HepG2 (cell line): Measurements from ENCODE around the gene DNAJB8. TPM values are rescaled to one million over a fixed set of nuclear protein-coding genes. Genes with fewer than 3 reads are reported as not detected.

ENCODE experiments used
- ATAC-seq: fragments of 200-7000 bp; cut with Tn5 transposase; 3 replicates; pipeline ENCODE4 v1.9.1; 2020; ENCODE audit warnings: mild to moderate bottlenecking, moderate library complexity
- BruUV-seq: library from RNA; stranded (reverse); fragments of 400-500 nt; replicated peaks from 2 replicates; lab custom pipeline; 2021; lab: Mats Ljungman, UMichigan
- CTCF ChIA-PET: fragments of 300-600 bp; formaldehyde crosslinking; extraction: SDS; loops from one replicate; lab custom pipeline; 2021; ENCODE audit warnings: low total read pairs, inconsistent platforms, low intra/inter-chr PET ratio; lab: Yijun Ruan, JAX
- POLR2A ChIA-PET: fragments of 350-600 bp; sonication (Branson Sonifier 250); formaldehyde crosslinking; loops from one replicate; lab custom pipeline; 2020; ENCODE audit warnings: antibody characterized with exemption, inconsistent platforms; lab: Yijun Ruan, JAX
- DNase-seq: peaks from one replicate; pipeline ENCODE4 v3.0.0-alpha.2; 2015; ENCODE audit warnings: low spot score
- FAIRE-seq: peaks from 3 replicates; lab custom pipeline; 2011; peaks lifted over from hg19 to GRCh38; lab: Jason Lieb, UNC
- H2AFZ ChIP-seq: one replicate; pipeline ENCODE4 v1.6.1; 2011; ENCODE audit warnings: low read length, inconsistent platforms
- H3K27ac ChIP-seq: fragments of 300-600 bp; 3 replicates; pipeline ENCODE4 v1.8.0; 2011; ENCODE audit warnings: mixed run types, mild to moderate bottlenecking, mixed read lengths, low read length, inconsistent platforms; ENCODE audit not compliant: insufficient read depth; ENCODE audit errors: extremely low read length
- H3K27me3 ChIP-seq, 2 experiments: fragments of 200-600 bp in 1 of 2; 2 replicates in 1 of 2; 3 replicates in 1 of 2; pipeline versions ENCODE4 v1.6.0 to v1.8.0; 2011; ENCODE audit warnings: low read length in 2 of 2, mild to moderate bottlenecking in 2 of 2, moderate library complexity in 2 of 2, inconsistent platforms in 1 of 2; ENCODE audit not compliant: insufficient read depth in 2 of 2, control insufficient read depth in 1 of 2
- H3K36me3 ChIP-seq, 2 experiments: fragments of 200-600 bp in 1 of 2; replicated peaks in 1 of 2; 2 replicates in 1 of 2; 3 replicates in 1 of 2; pipeline versions ENCODE4 v1.5.1 to v1.8.0; 2011; ENCODE audit warnings: low read length in 2 of 2, inconsistent platforms in 1 of 2; ENCODE audit not compliant: insufficient read depth in 2 of 2, control insufficient read depth in 1 of 2
- H3K4me1 ChIP-seq: 2 replicates; pipeline ENCODE4 v1.5.1; 2012; ENCODE audit warnings: low read length, inconsistent platforms; ENCODE audit not compliant: insufficient read depth
- H3K4me2 ChIP-seq: 2 replicates; pipeline ENCODE4 v1.6.0; 2011; ENCODE audit warnings: low read depth, low read length, inconsistent platforms
- H3K4me3 ChIP-seq, 3 experiments: fragments of 200-600 bp in 1 of 3; sonication (generic), shearing (Covaris generic) in 1 of 3; replicated peaks in 1 of 3; 2 replicates each; pipeline ENCODE4 v1.5.1; 2011 to 2016; ENCODE audit warnings: low read length in 3 of 3, inconsistent platforms in 2 of 3, low read depth in 2 of 3, mild to moderate bottlenecking in 2 of 3, control low read depth in 1 of 3, mixed read lengths in 1 of 3; ENCODE audit not compliant: insufficient read depth in 1 of 3
- H3K79me2 ChIP-seq: one replicate; pipeline ENCODE4 v1.6.1; 2011; ENCODE audit warnings: low read length, inconsistent platforms; ENCODE audit not compliant: insufficient read depth
- H3K9ac ChIP-seq: 2 replicates; pipeline ENCODE4 v1.6.0; 2011; ENCODE audit warnings: mild to moderate bottlenecking, low read depth, low read length, inconsistent platforms; ENCODE audit not compliant: insufficient read depth
- H3K9me3 ChIP-seq: 2 replicates; pipeline ENCODE4 v1.5.1; 2012; ENCODE audit warnings: mild to moderate bottlenecking, low read length
- H4K20me1 ChIP-seq: 2 replicates; pipeline ENCODE4 v1.6.0; 2011; ENCODE audit warnings: inconsistent platforms, mild to moderate bottlenecking, low read length, moderate library complexity; ENCODE audit not compliant: insufficient read depth
- FOSL1 ChIP-seq: sonication (generic); formaldehyde crosslinking; IDR thresholded peaks from 2 replicates; pipeline ENCODE4 v1.9.0; 2021; ENCODE audit warnings: missing genetic modification reagents, borderline replicate concordance
- MED8 ChIP-seq: sonication (generic); formaldehyde crosslinking; IDR thresholded peaks from 2 replicates; pipeline ENCODE4 v1.8.1; 2023; ENCODE audit warnings: mild to moderate bottlenecking, missing genetic modification reagents; ENCODE audit not compliant: insufficient replicate concordance
- ZNF33A ChIP-seq: sonication (generic); formaldehyde crosslinking; IDR thresholded peaks from 2 replicates; pipeline ENCODE4 v1.5.1; 2020; ENCODE audit warnings: missing genetic modification reagents, mild to moderate bottlenecking, moderate library complexity, borderline replicate concordance
- ZNF367 ChIP-seq: sonication (generic); formaldehyde crosslinking; IDR thresholded peaks from 2 replicates; pipeline ENCODE4 v1.4.0; 2020; ENCODE audit warnings: missing genetic modification reagents, borderline replicate concordance
- ZNF776 ChIP-seq: sonication (generic); formaldehyde crosslinking; IDR thresholded peaks from 2 replicates; pipeline ENCODE4 v1.4.0; 2020; ENCODE audit warnings: mild to moderate bottlenecking, missing genetic modification reagents
- WGBS: methylation state at CpG from one replicate; pipeline ENCODE4 v1.1.6; 2017; ENCODE audit warnings: low lambda C conversion rate; 5-methylcytosine and 5-hydroxymethylcytosine counted together
- in situ Hi-C: cut with HindIII; loops from 2 replicates; pipeline ENCODE4 v1.10.0; 2017; ENCODE audit warnings: low pct_unique_long_range_greater_than_20kb; ENCODE audit not compliant: extremely low pct_ligation_motif_present
- intact Hi-C: fragments of 100-400 bp; cut with micrococcal nuclease; formaldehyde crosslinking; loops from one replicate; pipeline ENCODE4 v1.10.0; 2022; ENCODE audit not compliant: unreplicated experiment
- polyA plus RNA-seq, 8 experiments: library from polyadenylated mRNA; depleted of rRNA in 3 of 8; stranded (reverse) in 7 of 8; unstranded in 1 of 8; fragments of >200 nt; fragmentation: Illumina TruSeq in 4 of 8; extraction: Trizol in 4 of 8; gene quantifications; 2 replicates each; pipeline versions ENCODE4 v1.2.1 to v1.2.3, GENCODE V29; 2011 to 2016; ENCODE audit warnings: low read depth in 4 of 8, missing spikeins in 1 of 8, mixed read lengths in 1 of 8; ENCODE audit not compliant: insufficient read depth in 1 of 8
- total RNA-seq, 5 experiments: library from RNA; depleted of rRNA; stranded (reverse); fragments of >200 nt; fragmentation: Illumina TruSeq; extraction: Trizol; gene quantifications; 2 replicates each; pipeline ENCODE4 v1.2.3, GENCODE V29; 2016; ENCODE audit warnings: low read depth in 1 of 5
- TF ChIP-seq, protein P1 (sequence below): sonication (generic); formaldehyde crosslinking; IDR thresholded peaks from 2 replicates; pipeline ENCODE4 v1.8.1; 2023; ENCODE audit warnings: mild to moderate bottlenecking, missing genetic modification reagents

Gene DNAJB8
- total and polyA plus RNA-seq, 2 of the 13 experiments (the other 11 are each of a cell fraction or from before 2014, with no cell fraction given), result not detected

DNA sequence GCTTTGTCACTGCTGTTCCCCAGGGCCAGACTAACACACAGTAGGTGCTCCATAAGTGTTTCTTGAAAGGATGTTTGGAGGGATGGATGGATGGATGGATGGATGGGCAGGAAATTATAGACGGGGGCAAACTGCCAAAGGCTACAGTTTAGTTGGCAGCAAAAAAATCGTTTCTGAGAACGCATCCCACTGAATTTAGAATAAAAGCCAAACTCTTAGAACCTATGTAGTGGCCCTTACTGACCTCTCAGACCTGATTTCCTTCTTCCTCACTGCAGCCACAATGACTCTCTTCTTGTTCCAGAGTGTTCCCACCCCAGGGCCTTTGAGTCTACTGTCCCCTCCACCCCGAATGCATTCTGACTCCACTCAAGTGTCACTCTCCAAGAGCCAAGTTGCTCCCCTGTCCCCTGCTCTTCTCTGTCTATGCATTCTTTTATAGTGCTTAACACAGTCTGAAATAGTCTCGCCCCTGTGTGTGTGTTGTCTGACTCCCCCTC lies 31.5 kb upstream of the DNAJB8 start:
- H3K4me2 ChIP-seq, result no peak overlapping the region
- H3K27ac ChIP-seq, result no peak overlapping the region
- CTCF ChIA-PET, result interaction anchor here (0.7 to 1.9 kb wide), 4 partner anchors 72 to 403 kb away, joined by 3 to 10 read pairs (median 6); no protein-coding TSS in a partner anchor
- no peak overlapping the region for H3K4me3 ChIP-seq
- POLR2A ChIA-PET, result no interaction called here
- no peaks in the 10 kb centered on the region for H3K79me2 ChIP-seq
- in situ Hi-C loops, result no loop called here
- WGBS, result 75% methylated on average over 5 of the region's 5 CpGs
- ATAC-seq (no peak), FAIRE-seq (no peak), DNase-seq (no peak)
- peaks cover 6% of the 10 kb centered on the region; the same call in 1 of the 2 replicates for H4K20me1 ChIP-seq
- H3K9ac ChIP-seq, result no peak overlapping the region
- 0 out of 5 replicates have a peak, but pooled peaks cover 0 to 1% of the 10 kb centered on the region in 2 experiments for H3K36me3 ChIP-seq
- intact Hi-C loops, result loop anchor here (1.0 kb wide), 1 partner anchor 327 kb away; no protein-coding TSS in a partner anchor
- H2AFZ ChIP-seq, result no peak overlapping the region
- BruUV-seq, result no TSS peak
- peaks cover 13% of the 10 kb centered on the region for H3K4me1 ChIP-seq
- no peaks in the 10 kb centered on the region for H3K9me3 ChIP-seq
- H3K27me3 ChIP-seq, result no peaks in the 10 kb centered on the region
- TF ChIP-seq FOSL1 (no peak), ZNF776 (CRISPR knock-in tag) (no peak), ZNF367 (CRISPR knock-in tag) (no peak), ZNF33A (no peak), MED8 (CRISPR knock-in tag) (no peak)
- TF ChIP-seq, protein P1, sequence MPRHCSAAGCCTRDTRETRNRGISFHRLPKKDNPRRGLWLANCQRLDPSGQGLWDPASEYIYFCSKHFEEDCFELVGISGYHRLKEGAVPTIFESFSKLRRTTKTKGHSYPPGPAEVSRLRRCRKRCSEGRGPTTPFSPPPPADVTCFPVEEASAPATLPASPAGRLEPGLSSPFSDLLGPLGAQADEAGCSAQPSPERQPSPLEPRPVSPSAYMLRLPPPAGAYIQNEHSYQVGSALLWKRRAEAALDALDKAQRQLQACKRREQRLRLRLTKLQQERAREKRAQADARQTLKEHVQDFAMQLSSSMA (CRISPR knock-in tag), result no peak
